Fibroblast of villous mesenchyme (primary cell): ENCODE results near the gene SLAIN2. TPM values are rescaled to one million over a fixed set of nuclear protein-coding genes. Genes with fewer than 3 reads are reported as not detected.
A peak's percentile ranks its signal among the peaks of the same experiment; 100 is the strongest.
"Not testable (repeated sequence)": the region's sequence is repeated elsewhere in the genome, so short reads cannot be mapped to it uniquely, and the experiment has no call there.

ENCODE experiments used
- DNase-seq: peaks from one replicate; pipeline ENCODE4 v3.0.0-alpha.2; 2010; ENCODE audit warnings: low read depth
- H3K4me3 ChIP-seq: 2 replicates; pipeline ENCODE4 v1.5.1; 2011; ENCODE audit warnings: low read depth, mild to moderate bottlenecking, low read length
- CTCF ChIP-seq: IDR thresholded peaks from 2 replicates; pipeline ENCODE4 v1.5.1; 2012; ENCODE audit warnings: low read depth, mild to moderate bottlenecking, low read length; ENCODE audit not compliant: insufficient read depth
- total RNA-seq: library from RNA; depleted of rRNA; stranded (reverse); fragments of >200 nt; gene quantifications from 2 replicates; pipeline ENCODE4 v1.2.3, GENCODE V29; 2012

SLAIN2 gene
- total RNA-seq, 1 donor, result 99.7 TPM

GRCh38 chr4:48429709-48430474 is 88.6 kb downstream of the SLAIN2 start:
- TF ChIP-seq CTCF, result no peak
- DNase-seq, result no peak

GRCh38 chr4:48431401-48431800 is 90.1 kb downstream of the SLAIN2 start:
- no peak for TF ChIP-seq CTCF
- DNase-seq, result no peak
- no peak overlapping the region for H3K4me3 ChIP-seq

More at GRCh38 chr4:48429709-48430474, 88.6 kb downstream of the SLAIN2 start:
- no peak overlapping the region for H3K4me3 ChIP-seq

GRCh38 chr4:48432017-48432416 is 90.7 kb downstream of the SLAIN2 start:
- no peak for TF ChIP-seq CTCF
- DNase-seq, result no peak
- no peak overlapping the region for H3K4me3 ChIP-seq

GRCh38 chr4:48436318-48436717 is 95.0 kb downstream of the SLAIN2 start:
- no peak overlapping the region for H3K4me3 ChIP-seq
- no peak for TF ChIP-seq CTCF
- DNase-seq, result no peak

GRCh38 chr4:48439988-48440387 is 98.7 kb downstream of the SLAIN2 start:
- peak; percentile 5 for DNase-seq
- TF ChIP-seq CTCF, result no peak
- H3K4me3 ChIP-seq, result no peak overlapping the region

- DNase-seq, H3K4me3 ChIP-seq: not testable (repeated sequence)
These were observed 99.6 kb downstream of the SLAIN2 start for GRCh38 chr4:48440914-48441313.

- H3K4me3 ChIP-seq, result no peak overlapping the region
- TF ChIP-seq CTCF, result peak; percentile 37
- peak; percentile 31 for DNase-seq
These were observed 104.4 kb downstream of the SLAIN2 start for GRCh38 chr4:48445704-48446103.
